Activated naive CD8-positive, alpha-beta T cell treated with anti-CD3 and anti-CD28 coated beads, Interleukin-2, amount 50 U/mL, for 24 hours (primary cell): ENCODE measurements around the gene PTPRN2.

Experiments
- ATAC-seq: fragments of 150-1000 bp; cut with Tn5 transposase; one replicate; pipeline ENCODE4 v1.10.0; 2021
- DNase-seq: peaks from one replicate; pipeline ENCODE4 v3.0.0; 2021
- H3K27ac Mint-ChIP-seq: one replicate; pipeline ENCODE4 v1.8.0; 2021; ENCODE audit warnings: mild to moderate bottlenecking, mixed read lengths
- H3K27me3 Mint-ChIP-seq: one replicate; pipeline ENCODE4 v1.8.0; 2021; ENCODE audit warnings: mixed read lengths
- H3K36me3 Mint-ChIP-seq: one replicate; pipeline ENCODE4 v1.8.0; 2021; ENCODE audit warnings: low read depth, mixed read lengths
- H3K4me1 Mint-ChIP-seq: one replicate; pipeline ENCODE4 v1.8.0; 2021; ENCODE audit warnings: mixed read lengths
- H3K4me3 Mint-ChIP-seq: one replicate; pipeline ENCODE4 v1.8.0; 2021; ENCODE audit warnings: mild to moderate bottlenecking, moderate library complexity, mixed read lengths
- H3K9me3 Mint-ChIP-seq: one replicate; pipeline ENCODE4 v1.8.0; 2021; ENCODE audit warnings: mixed read lengths

The PTPRN2 gene

DNA sequence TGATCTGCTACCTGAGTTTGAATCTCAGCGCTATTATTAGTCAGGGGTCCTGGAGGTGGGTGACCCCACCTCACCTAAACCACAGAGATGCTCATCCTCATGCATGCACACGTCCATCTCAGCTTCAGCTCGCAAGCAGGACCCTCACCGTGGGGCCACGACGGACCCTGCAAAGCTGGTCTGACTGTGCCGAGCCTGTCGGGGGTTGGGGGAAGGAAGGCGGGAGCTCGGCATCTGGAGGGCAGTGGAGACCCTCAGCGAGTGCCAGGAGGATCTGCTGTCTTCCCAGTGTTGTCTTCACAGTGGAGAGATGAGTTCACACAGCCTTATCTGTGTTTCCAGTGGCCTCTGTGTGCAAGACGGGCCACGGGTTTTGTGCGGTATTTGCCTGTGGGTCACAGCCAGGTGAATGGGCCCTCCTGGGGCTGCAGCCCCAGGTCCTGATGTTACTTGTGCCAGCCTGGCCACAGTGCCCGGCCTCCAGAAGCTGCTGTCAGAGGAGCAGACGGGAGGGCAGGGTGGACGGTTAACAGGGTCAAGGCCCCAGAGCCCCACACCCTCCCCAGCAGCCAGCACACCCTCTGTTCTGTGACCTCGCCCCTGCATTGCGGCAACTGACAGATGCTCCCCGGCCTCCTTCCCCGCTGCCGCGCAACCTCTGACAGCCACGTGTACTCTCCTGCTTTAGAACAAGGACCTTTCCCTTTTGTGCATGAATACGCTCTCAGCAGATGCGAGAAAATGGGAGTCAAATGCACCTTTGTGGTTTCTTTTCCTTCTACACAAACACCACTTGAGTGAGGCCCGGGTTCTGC lies 722.1 kb downstream of the PTPRN2 start:
- no peak for DNase-seq
- Mint-ChIP-seq H3K9me3 (no peaks in the 10 kb centered on the region), H3K36me3 (no peaks in the 10 kb centered on the region), H3K27ac (no peak overlapping the region), H3K27me3 (no peaks in the 10 kb centered on the region), H3K4me1 (no peaks in the 10 kb centered on the region), H3K4me3 (no peak overlapping the region)
- no peak for ATAC-seq

- Mint-ChIP-seq H3K36me3 (no peaks in the 10 kb centered on the region), H3K9me3 (no peaks in the 10 kb centered on the region), H3K4me1 (no peaks in the 10 kb centered on the region), H3K27ac (no peak overlapping the region), H3K27me3 (no peaks in the 10 kb centered on the region), H3K4me3 (no peak overlapping the region)
- no peak for ATAC-seq
- no peak for DNase-seq
Observed at GRCh38 chr7:157864911-157865310, 722.7 kb downstream of the PTPRN2 start.

DNA sequence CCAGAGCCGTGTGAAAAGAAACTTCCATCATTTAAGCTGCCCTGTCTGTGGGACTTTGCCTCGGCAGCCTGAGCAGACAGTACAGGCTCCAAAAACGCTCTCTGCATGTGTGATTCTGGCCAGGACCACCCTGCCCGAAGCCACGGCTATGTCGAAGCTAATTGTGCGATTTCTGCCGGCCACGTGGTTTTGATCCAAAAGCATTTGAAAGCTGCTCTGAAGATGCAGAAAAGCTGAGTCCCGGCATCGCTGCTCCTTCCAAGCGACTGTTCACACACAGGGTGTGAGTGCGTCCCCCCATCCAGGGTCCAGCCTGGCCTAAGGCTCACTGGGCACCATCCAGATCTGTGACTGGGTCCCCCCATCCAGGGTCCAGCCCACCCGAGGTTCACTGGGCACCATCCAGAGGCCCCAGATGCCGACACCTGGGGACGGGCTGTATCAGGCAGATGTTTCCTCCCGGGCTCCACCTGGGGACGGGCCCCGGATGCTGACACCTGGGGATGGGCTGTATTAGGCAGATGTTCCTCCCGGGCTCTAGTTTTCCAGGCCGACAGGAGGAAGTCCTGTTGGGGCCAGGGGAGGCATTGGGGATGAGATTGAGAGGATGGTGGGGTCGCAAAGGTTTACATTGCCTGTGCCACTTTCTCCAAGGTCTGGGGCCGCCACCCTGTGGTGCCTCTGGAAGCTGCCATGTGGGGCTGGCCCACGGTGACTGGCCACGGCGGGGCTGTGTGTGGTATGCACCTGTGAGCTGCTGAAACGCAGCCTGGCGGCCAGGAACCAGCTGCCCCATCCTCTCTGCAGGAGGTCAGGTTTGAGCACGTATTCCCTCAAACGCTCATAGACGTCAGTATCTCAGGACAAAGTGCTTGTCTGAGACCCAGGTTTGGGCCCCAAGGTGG lies 723.5 kb downstream of the PTPRN2 start:
- no peak overlapping the region for H3K4me3 Mint-ChIP-seq
- DNase-seq (no peak), ATAC-seq (no peak)
- no peaks in the 10 kb centered on the region for H3K4me1 Mint-ChIP-seq
- no peaks in the 10 kb centered on the region for H3K36me3 Mint-ChIP-seq
- no peak overlapping the region for H3K27ac Mint-ChIP-seq
- no peaks in the 10 kb centered on the region for H3K27me3 Mint-ChIP-seq
- no peaks in the 10 kb centered on the region for H3K9me3 Mint-ChIP-seq

DNA sequence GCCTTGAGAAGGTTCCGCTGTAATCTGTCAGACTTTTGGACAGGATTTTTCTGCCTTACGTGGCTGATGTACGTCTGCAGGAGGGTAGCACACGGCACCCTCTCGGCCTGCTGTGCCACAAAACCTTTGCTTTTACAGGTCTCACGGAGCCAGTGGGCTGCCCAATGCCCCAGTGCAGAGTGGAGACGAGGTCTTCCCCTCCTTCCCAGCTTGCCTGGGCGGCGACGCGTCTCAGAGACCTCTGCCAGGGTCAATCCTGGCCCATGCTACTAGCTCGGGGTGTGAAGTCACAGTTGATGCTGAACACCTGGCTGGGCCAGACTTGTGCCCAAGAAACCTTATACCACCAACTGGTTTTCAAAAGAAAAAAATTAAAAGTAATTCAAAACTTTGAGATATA lies 724.4 kb downstream of the PTPRN2 start:
- H3K27ac Mint-ChIP-seq: no peak overlapping the region
- no peaks in the 10 kb centered on the region for H3K36me3 Mint-ChIP-seq
- no peaks in the 10 kb centered on the region for H3K9me3 Mint-ChIP-seq
- no peaks in the 10 kb centered on the region for H3K27me3 Mint-ChIP-seq
- no peak for DNase-seq
- ATAC-seq: no peak
- H3K4me1 Mint-ChIP-seq: no peaks in the 10 kb centered on the region
- H3K4me3 Mint-ChIP-seq: no peak overlapping the region

DNA sequence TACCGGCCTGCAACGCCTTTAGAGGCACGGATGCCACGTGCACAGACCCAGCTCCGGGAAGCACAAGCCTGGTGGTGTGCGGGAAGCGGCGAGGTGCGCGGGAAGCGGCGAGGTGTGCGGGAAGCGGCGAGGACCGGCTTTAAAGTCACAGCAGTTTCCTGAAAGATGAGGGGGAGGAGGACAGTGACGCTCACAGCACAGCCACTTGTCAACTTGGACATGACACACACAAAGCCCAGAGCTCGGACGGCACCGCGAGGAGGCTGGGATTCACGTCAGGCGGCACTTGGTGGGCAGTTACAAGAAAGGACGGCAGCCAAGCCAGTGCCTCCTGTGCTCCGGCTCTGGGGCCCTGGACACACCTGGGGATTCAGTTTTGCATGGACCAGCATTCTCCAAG lies 724.9 kb downstream of the PTPRN2 start:
- Mint-ChIP-seq H3K27ac (no peak overlapping the region), H3K27me3 (no peaks in the 10 kb centered on the region), H3K4me1 (no peaks in the 10 kb centered on the region), H3K4me3 (no peak overlapping the region), H3K36me3 (no peaks in the 10 kb centered on the region), H3K9me3 (no peaks in the 10 kb centered on the region)
- DNase-seq (no peak), ATAC-seq (no peak)

DNA sequence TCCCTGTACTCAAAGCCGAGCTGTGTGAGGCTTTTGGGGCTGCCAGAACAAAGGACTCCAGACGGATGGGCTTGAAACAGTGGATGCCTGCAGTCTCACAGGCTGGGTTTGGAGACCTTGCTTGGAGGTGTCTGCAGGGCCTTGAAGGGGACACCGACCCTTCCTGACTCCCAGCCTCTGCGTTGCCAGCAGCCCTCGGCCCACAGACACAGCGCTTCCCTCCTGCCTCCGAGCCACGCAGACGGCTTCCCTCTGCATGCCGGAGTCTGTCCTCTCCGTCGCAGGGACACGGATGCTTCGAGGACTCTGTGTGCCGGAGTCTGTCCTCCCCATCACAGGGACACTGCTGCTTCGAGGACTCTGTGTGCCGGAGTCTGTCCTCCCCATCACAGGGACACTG lies 726.1 kb downstream of the PTPRN2 start:
- DNase-seq: no peak
- Mint-ChIP-seq H3K36me3 (no peaks in the 10 kb centered on the region), H3K9me3 (no peaks in the 10 kb centered on the region), H3K27ac (no peak overlapping the region), H3K27me3 (no peaks in the 10 kb centered on the region), H3K4me3 (no peak overlapping the region), H3K4me1 (no peaks in the 10 kb centered on the region)
- no peak for ATAC-seq

DNA sequence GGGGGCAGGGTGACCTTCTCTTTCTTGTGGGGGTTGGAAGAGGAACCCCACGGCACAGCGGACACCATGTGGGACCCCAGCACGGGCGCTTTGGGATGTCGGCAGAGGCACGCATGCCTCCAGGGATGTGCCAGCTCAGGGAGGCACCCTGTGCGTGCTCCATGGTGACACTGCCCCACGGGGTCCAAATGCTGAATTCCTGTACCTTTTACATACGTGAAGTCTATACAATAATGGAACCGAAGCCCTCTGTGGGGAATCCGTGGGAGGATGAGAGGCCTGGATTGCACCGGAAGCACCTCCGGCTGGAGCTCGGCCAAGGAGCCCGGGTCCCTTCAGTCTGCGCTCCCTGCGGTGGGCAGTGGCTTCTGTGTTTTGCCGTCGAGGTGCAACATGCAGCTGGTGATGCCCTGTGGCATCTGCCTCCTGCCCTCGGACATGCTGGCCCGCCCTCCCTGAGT lies 726.6 kb downstream of the PTPRN2 start:
- ATAC-seq (no peak), DNase-seq (no peak)
- H3K4me3 Mint-ChIP-seq: no peak overlapping the region
- H3K27me3 Mint-ChIP-seq: no peaks in the 10 kb centered on the region
- no peaks in the 10 kb centered on the region for H3K36me3 Mint-ChIP-seq
- no peak overlapping the region for H3K27ac Mint-ChIP-seq
- no peaks in the 10 kb centered on the region for H3K4me1 Mint-ChIP-seq
- no peaks in the 10 kb centered on the region for H3K9me3 Mint-ChIP-seq

DNA sequence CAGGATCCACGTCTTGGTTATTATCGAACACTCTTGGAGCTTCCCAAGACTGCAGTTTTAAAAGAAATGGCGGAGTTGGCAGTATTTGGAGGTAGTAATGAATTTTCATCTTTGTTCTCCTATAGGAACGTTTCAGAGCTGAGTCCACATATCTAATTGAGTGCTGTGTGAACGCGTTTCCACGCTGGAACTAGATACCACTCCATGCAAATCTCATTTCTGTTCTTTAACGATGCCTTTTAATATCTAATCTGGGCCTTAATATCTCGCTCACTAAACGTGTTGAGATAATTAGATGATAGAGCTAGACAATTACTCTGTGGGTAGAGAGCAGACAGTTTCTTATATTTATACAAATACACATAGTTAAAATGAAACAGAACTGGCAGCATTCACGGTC lies 727.2 kb downstream of the PTPRN2 start:
- ATAC-seq (no peak), DNase-seq (no peak)
- H3K27ac Mint-ChIP-seq: no peak overlapping the region
- no peaks in the 10 kb centered on the region for H3K9me3 Mint-ChIP-seq
- H3K4me3 Mint-ChIP-seq: no peak overlapping the region
- H3K27me3 Mint-ChIP-seq: no peaks in the 10 kb centered on the region
- H3K36me3 Mint-ChIP-seq: no peaks in the 10 kb centered on the region
- no peaks in the 10 kb centered on the region for H3K4me1 Mint-ChIP-seq

DNA sequence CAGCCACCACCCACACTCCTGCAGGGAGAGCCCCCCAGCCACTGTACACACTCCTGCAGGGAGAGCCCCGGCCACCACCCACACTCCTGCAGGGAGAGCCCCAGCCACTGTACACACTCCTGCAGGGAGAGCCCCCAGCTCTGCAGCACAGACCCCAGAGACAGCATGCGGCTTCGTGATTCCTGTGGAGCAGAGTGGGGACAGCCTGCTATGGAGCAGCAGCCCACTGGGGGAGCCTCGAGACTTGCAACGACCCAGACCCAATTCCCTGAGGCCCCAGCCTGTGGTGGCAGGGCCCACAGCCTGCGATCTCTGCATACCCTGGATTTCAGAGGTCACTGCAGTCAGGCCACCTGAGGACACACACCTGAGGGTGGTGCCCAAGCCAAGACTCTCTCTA lies 727.7 kb downstream of the PTPRN2 start:
- ATAC-seq: no peak
- Mint-ChIP-seq H3K4me1 (no peaks in the 10 kb centered on the region), H3K27ac (no peak overlapping the region), H3K9me3 (no peaks in the 10 kb centered on the region), H3K36me3 (no peaks in the 10 kb centered on the region), H3K27me3 (no peaks in the 10 kb centered on the region), H3K4me3 (no peak overlapping the region)
- no peak for DNase-seq

- no peaks in the 10 kb centered on the region for H3K27me3 Mint-ChIP-seq
- H3K27ac Mint-ChIP-seq: no peak overlapping the region
- H3K4me3 Mint-ChIP-seq: no peak overlapping the region
- ATAC-seq (no peak), DNase-seq (no peak)
- no peaks in the 10 kb centered on the region for H3K4me1 Mint-ChIP-seq
- H3K9me3 Mint-ChIP-seq: no peaks in the 10 kb centered on the region
- H3K36me3 Mint-ChIP-seq: no peaks in the 10 kb centered on the region
Observed at GRCh38 chr7:157857578-157858075, 730.0 kb downstream of the PTPRN2 start.

GRCh38 chr7:157856873-157857577 lies 730.6 kb downstream of the PTPRN2 start:
- DNase-seq: no peak
- Mint-ChIP-seq H3K4me3 (no peak overlapping the region), H3K4me1 (peaks cover 3% of the 10 kb centered on the region), H3K9me3 (no peaks in the 10 kb centered on the region), H3K36me3 (no peaks in the 10 kb centered on the region), H3K27ac (no peak overlapping the region), H3K27me3 (no peaks in the 10 kb centered on the region)
- ATAC-seq: no peak

DNA sequence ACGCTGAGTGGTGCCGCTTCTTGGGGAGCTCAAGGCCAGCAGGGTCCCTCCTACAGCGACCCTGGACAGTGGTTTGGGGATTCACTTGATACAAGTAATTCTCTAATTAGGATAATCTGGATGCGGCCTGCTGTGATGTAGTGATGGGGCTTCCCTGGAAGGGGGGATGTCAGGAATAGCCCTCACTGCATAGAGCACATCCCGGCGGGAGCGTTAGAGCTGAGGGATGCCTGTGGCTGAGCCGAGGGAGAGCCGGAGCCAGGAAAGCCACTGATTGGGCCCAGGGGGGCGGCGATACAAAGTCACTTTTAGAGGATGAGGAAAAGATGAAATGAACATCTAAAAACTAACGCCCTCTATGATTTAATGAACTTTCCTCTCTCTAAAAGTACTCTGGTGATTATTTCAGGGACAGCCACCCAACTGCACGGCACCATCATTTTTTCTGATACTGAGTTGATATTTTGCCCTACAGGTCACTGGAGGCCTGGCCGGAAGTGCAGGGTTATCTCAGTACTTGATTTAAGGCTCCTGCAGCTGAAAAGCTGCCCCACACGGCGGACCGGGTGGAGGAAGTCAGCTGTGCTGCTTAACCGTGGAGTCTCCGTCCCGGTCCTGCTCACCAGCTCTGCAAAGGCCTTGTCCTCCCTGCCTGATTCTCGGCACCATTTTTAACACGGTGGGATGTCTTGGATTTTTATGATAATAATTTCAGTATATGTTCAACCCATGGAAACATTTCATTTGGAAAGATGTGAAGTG lies 732.0 kb downstream of the PTPRN2 start:
- Mint-ChIP-seq H3K27ac (no peak overlapping the region), H3K27me3 (peaks cover 4% of the 10 kb centered on the region)

GRCh38 chr7:157855016-157855415 lies 732.6 kb downstream of the PTPRN2 start:
- H3K9me3 Mint-ChIP-seq: no peaks in the 10 kb centered on the region
- no peak overlapping the region for H3K27ac Mint-ChIP-seq
- peaks cover 11% of the 10 kb centered on the region for H3K4me1 Mint-ChIP-seq
- H3K36me3 Mint-ChIP-seq: no peaks in the 10 kb centered on the region
- ATAC-seq (no peak), DNase-seq (no peak)
- H3K27me3 Mint-ChIP-seq: peaks cover 4% of the 10 kb centered on the region
- H3K4me3 Mint-ChIP-seq: no peak overlapping the region

More for the DNA sequence above, 732.0 kb downstream of the PTPRN2 start:
- ATAC-seq: no peak
- Mint-ChIP-seq H3K9me3 (no peaks in the 10 kb centered on the region), H3K4me3 (no peak overlapping the region), H3K4me1 (peaks cover 11% of the 10 kb centered on the region), H3K36me3 (no peaks in the 10 kb centered on the region)
- DNase-seq: no peak
